ENCODE data around the gene INPP5A. TPM values are rescaled to one million over a fixed set of nuclear protein-coding genes. Genes with fewer than 3 reads are reported as not detected.

INPP5A gene
- total and polyA plus RNA-seq, 9 of the 15 experiments (the other 6 are each of a cell fraction or from before 2014, with no cell fraction given): 0.66 to 11.6 (median 7.7) TPM

DNA sequence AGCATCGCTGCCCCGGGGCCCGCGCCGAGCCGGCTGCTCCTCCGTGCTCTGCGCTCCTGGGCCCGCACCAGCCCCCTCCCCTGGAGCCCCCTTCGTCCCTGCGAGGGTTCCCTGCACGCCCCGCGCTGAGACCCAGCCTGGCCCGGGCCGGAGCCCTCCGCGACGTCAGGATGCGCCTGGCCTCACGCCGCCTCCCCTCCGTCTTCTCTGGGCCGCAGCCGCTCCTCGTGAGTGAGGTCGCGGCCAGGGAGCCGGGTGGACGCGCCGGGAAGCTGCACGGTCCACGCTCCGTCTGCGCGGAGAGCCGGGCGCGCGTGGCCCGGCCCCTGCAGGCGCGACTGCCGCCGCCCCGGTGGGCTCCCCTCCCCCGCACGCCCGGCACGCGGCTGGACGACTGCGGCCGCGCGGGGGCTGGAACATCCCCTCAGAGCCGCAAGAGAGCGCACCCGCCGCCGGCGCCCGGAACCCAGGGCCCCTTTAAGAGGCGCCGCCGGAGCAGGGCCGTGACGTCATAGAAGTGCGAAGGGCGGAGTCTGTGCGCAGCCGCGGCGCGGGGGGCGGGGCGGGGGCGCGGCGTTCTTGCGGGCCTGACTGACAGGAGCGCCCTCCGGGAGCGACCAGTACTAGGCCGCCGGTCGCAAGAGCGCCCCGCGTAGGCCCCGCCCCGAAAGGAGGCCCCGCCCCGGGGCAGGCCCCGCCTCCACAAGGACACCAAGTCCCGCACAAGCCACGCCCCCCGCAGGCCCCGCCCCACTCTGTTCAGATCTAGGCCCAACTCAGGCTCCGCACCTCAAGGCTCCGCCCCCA, 507 bp upstream of the INPP5A start (continued):
- TF ChIP-seq, protein P1, sequence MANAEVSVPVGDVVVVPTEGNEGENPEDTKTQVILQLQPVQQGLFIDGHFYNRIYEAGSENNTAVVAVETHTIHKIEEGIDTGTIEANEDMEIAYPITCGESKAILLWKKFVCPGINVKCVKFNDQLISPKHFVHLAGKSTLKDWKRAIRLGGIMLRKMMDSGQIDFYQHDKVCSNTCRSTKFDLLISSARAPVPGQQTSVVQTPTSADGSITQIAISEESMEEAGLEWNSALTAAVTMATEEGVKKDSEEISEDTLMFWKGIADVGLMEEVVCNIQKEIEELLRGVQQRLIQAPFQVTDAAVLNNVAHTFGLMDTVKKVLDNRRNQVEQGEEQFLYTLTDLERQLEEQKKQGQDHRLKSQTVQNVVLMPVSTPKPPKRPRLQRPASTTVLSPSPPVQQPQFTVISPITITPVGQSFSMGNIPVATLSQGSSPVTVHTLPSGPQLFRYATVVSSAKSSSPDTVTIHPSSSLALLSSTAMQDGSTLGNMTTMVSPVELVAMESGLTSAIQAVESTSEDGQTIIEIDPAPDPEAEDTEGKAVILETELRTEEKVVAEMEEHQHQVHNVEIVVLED (CRISPR knock-in tag; IDR thresholded peaks at IDR 0.05): peak; percentile 71
- TF ChIP-seq CREM (IDR thresholded peaks at IDR 0.05; ENCODE audit: low read depth): peak; percentile 92
- TF ChIP-seq GABPA (tag; conservative IDR thresholded peaks at IDR 0.05; ENCODE audit: low read depth): peak; percentile 40; the same call in 1 of the 2 replicates
- TF ChIP-seq HDAC1 (IDR thresholded peaks at IDR 0.05): 0 out of 4 replicates have a peak, but pooled peaks of 1 of the 2 experiments have one; percentile 41
- TF ChIP-seq, protein P2, sequence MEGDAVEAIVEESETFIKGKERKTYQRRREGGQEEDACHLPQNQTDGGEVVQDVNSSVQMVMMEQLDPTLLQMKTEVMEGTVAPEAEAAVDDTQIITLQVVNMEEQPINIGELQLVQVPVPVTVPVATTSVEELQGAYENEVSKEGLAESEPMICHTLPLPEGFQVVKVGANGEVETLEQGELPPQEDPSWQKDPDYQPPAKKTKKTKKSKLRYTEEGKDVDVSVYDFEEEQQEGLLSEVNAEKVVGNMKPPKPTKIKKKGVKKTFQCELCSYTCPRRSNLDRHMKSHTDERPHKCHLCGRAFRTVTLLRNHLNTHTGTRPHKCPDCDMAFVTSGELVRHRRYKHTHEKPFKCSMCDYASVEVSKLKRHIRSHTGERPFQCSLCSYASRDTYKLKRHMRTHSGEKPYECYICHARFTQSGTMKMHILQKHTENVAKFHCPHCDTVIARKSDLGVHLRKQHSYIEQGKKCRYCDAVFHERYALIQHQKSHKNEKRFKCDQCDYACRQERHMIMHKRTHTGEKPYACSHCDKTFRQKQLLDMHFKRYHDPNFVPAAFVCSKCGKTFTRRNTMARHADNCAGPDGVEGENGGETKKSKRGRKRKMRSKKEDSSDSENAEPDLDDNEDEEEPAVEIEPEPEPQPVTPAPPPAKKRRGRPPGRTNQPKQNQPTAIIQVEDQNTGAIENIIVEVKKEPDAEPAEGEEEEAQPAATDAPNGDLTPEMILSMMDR (IDR thresholded peaks at IDR 0.05 in 2 of 3, conservative IDR thresholded peaks at IDR 0.05 in 1 of 3; ENCODE audit: insufficient read depth in 2 of 3, low read depth in 1 of 3, low read length in 3 of 3): peak in 2 of 3 experiments; percentile 39 to 53; a peak in 4 of 6 replicates
- TF ChIP-seq JUNB (CRISPR knock-in tag; conservative IDR thresholded peaks at IDR 0.05): no peak
- TF ChIP-seq, protein P3, sequence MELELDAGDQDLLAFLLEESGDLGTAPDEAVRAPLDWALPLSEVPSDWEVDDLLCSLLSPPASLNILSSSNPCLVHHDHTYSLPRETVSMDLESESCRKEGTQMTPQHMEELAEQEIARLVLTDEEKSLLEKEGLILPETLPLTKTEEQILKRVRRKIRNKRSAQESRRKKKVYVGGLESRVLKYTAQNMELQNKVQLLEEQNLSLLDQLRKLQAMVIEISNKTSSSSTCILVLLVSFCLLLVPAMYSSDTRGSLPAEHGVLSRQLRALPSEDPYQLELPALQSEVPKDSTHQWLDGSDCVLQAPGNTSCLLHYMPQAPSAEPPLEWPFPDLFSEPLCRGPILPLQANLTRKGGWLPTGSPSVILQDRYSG (tag; conservative IDR thresholded peaks at IDR 0.05; ENCODE audit: low read depth): no peak
- TF ChIP-seq SIN3A (IDR thresholded peaks at IDR 0.05; ENCODE audit: borderline replicate concordance in 2 of 2, control insufficient read depth in 1 of 2, low read depth in 2 of 2, low read length in 2 of 2): peak in 1 of 2 experiments; percentile 42; a peak in 1 of 4 replicates
- TF ChIP-seq, protein P4, sequence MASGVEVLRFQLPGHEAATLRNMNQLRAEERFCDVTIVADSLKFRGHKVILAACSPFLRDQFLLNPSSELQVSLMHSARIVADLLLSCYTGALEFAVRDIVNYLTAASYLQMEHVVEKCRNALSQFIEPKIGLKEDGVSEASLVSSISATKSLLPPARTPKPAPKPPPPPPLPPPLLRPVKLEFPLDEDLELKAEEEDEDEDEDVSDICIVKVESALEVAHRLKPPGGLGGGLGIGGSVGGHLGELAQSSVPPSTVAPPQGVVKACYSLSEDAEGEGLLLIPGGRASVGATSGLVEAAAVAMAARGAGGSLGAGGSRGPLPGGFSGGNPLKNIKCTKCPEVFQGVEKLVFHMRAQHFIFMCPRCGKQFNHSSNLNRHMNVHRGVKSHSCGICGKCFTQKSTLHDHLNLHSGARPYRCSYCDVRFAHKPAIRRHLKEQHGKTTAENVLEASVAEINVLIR (CRISPR knock-in tag; IDR thresholded peaks at IDR 0.05): peak; percentile 77
- TF ChIP-seq, protein P5, sequence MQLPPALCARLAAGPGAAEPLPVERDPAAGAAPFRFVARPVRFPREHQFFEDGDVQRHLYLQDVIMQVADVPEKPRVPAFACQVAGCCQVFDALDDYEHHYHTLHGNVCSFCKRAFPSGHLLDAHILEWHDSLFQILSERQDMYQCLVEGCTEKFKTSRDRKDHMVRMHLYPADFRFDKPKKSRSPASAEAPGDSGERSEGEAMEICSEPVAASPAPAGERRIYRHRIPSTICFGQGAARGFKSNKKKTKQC (CRISPR knock-in tag; IDR thresholded peaks at IDR 0.05): peak; percentile 76; the same call in 1 of the 2 replicates
- TF ChIP-seq, protein P6, sequence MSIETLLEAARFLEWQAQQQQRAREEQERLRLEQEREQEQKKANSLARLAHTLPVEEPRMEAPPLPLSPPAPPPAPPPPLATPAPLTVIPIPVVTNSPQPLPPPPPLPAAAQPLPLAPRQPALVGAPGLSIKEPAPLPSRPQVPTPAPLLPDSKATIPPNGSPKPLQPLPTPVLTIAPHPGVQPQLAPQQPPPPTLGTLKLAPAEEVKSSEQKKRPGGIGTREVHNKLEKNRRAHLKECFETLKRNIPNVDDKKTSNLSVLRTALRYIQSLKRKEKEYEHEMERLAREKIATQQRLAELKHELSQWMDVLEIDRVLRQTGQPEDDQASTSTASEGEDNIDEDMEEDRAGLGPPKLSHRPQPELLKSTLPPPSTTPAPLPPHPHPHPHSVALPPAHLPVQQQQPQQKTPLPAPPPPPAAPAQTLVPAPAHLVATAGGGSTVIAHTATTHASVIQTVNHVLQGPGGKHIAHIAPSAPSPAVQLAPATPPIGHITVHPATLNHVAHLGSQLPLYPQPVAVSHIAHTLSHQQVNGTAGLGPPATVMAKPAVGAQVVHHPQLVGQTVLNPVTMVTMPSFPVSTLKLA (conservative IDR thresholded peaks at IDR 0.05): peak in 1 of 2 experiments; percentile 34; a peak in 1 of 4 replicates
- TF ChIP-seq NFATC3 (IDR thresholded peaks at IDR 0.05): no peak
- 0 out of 2 replicates have a peak, but pooled peaks have one; percentile 8 for TF ChIP-seq SOX6 (IDR thresholded peaks at IDR 0.05)
- TF ChIP-seq ZNF316 (IDR thresholded peaks at IDR 0.05): no peak
- TF ChIP-seq HEY1 (CRISPR knock-in tag; IDR thresholded peaks at IDR 0.05; ENCODE audit: borderline replicate concordance): no peak
- no peak for TF ChIP-seq ZNF274 (IDR thresholded peaks at IDR 0.05; ENCODE audit: borderline replicate concordance, low read depth, low read length)
- TF ChIP-seq CREB1 (IDR thresholded peaks at IDR 0.05): peak; percentile 78
- TF ChIP-seq CREB1 (CRISPR knock-in tag; IDR thresholded peaks at IDR 0.05): peak; percentile 88

Measured in K562 (cell line).